HepG2 (cell line): ENCODE results near the gene ACOT13. TPM values are rescaled to one million over a fixed set of nuclear protein-coding genes. Genes with fewer than 3 reads are reported as not detected.

Source experiments
- AHR ChIP-seq: IDR thresholded peaks from 2 replicates; pipeline ENCODE4 v1.6.1; 2018; ENCODE audit warnings: missing genetic modification reagents, missing compliant biosample characterization
- ARID2 ChIP-seq: sonication (generic); formaldehyde crosslinking; IDR thresholded peaks from 2 replicates; pipeline ENCODE4 v1.8.1; 2022; ENCODE audit warnings: mild to moderate bottlenecking, missing genetic modification reagents, borderline replicate concordance
- BORCS8-MEF2B ChIP-seq: sonication (generic); formaldehyde crosslinking; IDR thresholded peaks from 2 replicates; pipeline ENCODE4 v1.8.0; 2022; ENCODE audit warnings: mild to moderate bottlenecking, missing genetic modification reagents
- FOXO4 ChIP-seq: sonication (generic); formaldehyde crosslinking; conservative IDR thresholded peaks from 2 replicates; pipeline ENCODE4 v1.8.1; 2023; ENCODE audit warnings: missing genetic modification reagents
- HNF4A ChIP-seq: sonication (generic); formaldehyde crosslinking; IDR thresholded peaks from 2 replicates; pipeline ENCODE4 v1.4.0; 2020; ENCODE audit warnings: missing genetic modification reagents
- IKZF1 ChIP-seq: fragments of 450-650 bp; IDR thresholded peaks from 2 replicates; pipeline ENCODE4 v1.7.1; 2016
- NFIC ChIP-seq: IDR thresholded peaks from 2 replicates; pipeline ENCODE4 v1.6.1; 2012; ENCODE audit warnings: mild to moderate bottlenecking, low read length, inconsistent platforms
- NKX3-1 ChIP-seq: sonication (generic); formaldehyde crosslinking; IDR thresholded peaks from 2 replicates; pipeline ENCODE4 v1.5.0; 2020; ENCODE audit warnings: missing genetic modification reagents
- PAF1 ChIP-seq: IDR thresholded peaks from 2 replicates; pipeline ENCODE4 v1.6.1; 2016; ENCODE audit warnings: missing genetic modification reagents, missing compliant biosample characterization
- SUZ12 ChIP-seq: fragments of 150-350 bp; IDR thresholded peaks from 2 replicates; pipeline ENCODE4 v1.6.1; 2014; ENCODE audit warnings: low read depth, low read length
- TBX3 ChIP-seq: fragments of 450-650 bp; IDR thresholded peaks from 2 replicates; pipeline ENCODE4 v1.6.1; 2017; ENCODE audit warnings: antibody characterized with exemption, mild to moderate bottlenecking, inconsistent platforms, borderline replicate concordance
- XBP1 ChIP-seq: sonication (generic); formaldehyde crosslinking; IDR thresholded peaks from 2 replicates; pipeline ENCODE4 v1.5.0; 2020; ENCODE audit warnings: missing genetic modification reagents
- ZFP41 ChIP-seq: sonication (generic); formaldehyde crosslinking; IDR thresholded peaks from 2 replicates; pipeline ENCODE4 v1.4.0; 2020; ENCODE audit warnings: mild to moderate bottlenecking, missing genetic modification reagents, borderline replicate concordance
- ZFP82 ChIP-seq: sonication (generic); formaldehyde crosslinking; IDR thresholded peaks from 2 replicates; pipeline ENCODE4 v1.5.1; 2020; ENCODE audit warnings: mild to moderate bottlenecking, missing genetic modification reagents, borderline replicate concordance
- ZMAT5 ChIP-seq: sonication (generic); formaldehyde crosslinking; IDR thresholded peaks from 2 replicates; pipeline ENCODE4 v1.5.0; 2020; ENCODE audit warnings: mild to moderate bottlenecking, low read depth, missing genetic modification reagents, borderline replicate concordance
- ZNF292 ChIP-seq: sonication (generic); formaldehyde crosslinking; IDR thresholded peaks from 2 replicates; pipeline ENCODE4 v1.8.1; 2022; ENCODE audit warnings: mild to moderate bottlenecking, low read depth, missing genetic modification reagents, borderline replicate concordance
- ZNF468 ChIP-seq: sonication (generic); formaldehyde crosslinking; IDR thresholded peaks from 2 replicates; pipeline ENCODE4 v1.8.0; 2022; ENCODE audit warnings: mild to moderate bottlenecking, moderate library complexity, missing genetic modification reagents
- ZNF768 ChIP-seq: sonication (generic); formaldehyde crosslinking; IDR thresholded peaks from 2 replicates; pipeline ENCODE4 v1.4.0; 2020; ENCODE audit warnings: missing genetic modification reagents
- ZNF83 ChIP-seq: sonication (generic); formaldehyde crosslinking; IDR thresholded peaks from 2 replicates; pipeline ENCODE4 v1.4.0; 2020; ENCODE audit warnings: missing genetic modification reagents, mild to moderate bottlenecking, borderline replicate concordance
- ZNF878 ChIP-seq: sonication (generic); formaldehyde crosslinking; IDR thresholded peaks from 2 replicates; pipeline ENCODE4 v1.8.1; 2023; ENCODE audit warnings: mild to moderate bottlenecking, missing genetic modification reagents, moderate library complexity
- polyA plus RNA-seq, 8 experiments: library from polyadenylated mRNA; depleted of rRNA in 3 of 8; stranded (reverse) in 7 of 8; unstranded in 1 of 8; fragments of >200 nt; fragmentation: Illumina TruSeq in 4 of 8; extraction: Trizol in 4 of 8; gene quantifications; 2 replicates each; pipeline versions ENCODE4 v1.2.1 to v1.2.3, GENCODE V29; 2011 to 2016; ENCODE audit warnings: low read depth in 4 of 8, missing spikeins in 1 of 8, mixed read lengths in 1 of 8; ENCODE audit not compliant: insufficient read depth in 1 of 8
- total RNA-seq, 5 experiments: library from RNA; depleted of rRNA; stranded (reverse); fragments of >200 nt; fragmentation: Illumina TruSeq; extraction: Trizol; gene quantifications; 2 replicates each; pipeline ENCODE4 v1.2.3, GENCODE V29; 2016; ENCODE audit warnings: low read depth in 1 of 5
- TF ChIP-seq, protein P1 (sequence below): sonication (generic); formaldehyde crosslinking; IDR thresholded peaks from 2 replicates; pipeline ENCODE4 v1.4.0; 2020; ENCODE audit warnings: missing genetic modification reagents
- TF ChIP-seq, protein P2 (sequence below): sonication (generic); formaldehyde crosslinking; IDR thresholded peaks from 2 replicates; pipeline ENCODE4 v1.4.0; 2020; ENCODE audit warnings: missing genetic modification reagents
- TF ChIP-seq, protein P3 (sequence below): sonication (generic); formaldehyde crosslinking; conservative IDR thresholded peaks from 2 replicates; pipeline ENCODE4 v1.4.0; 2020; ENCODE audit warnings: missing genetic modification reagents
- TF ChIP-seq, protein P4 (sequence below): sonication (generic); formaldehyde crosslinking; IDR thresholded peaks from 2 replicates; pipeline ENCODE4 v1.5.0; 2020; ENCODE audit warnings: missing genetic modification reagents

ACOT13 gene
- total and polyA plus RNA-seq, 2 of the 13 experiments (the other 11 are each of a cell fraction or from before 2014, with no cell fraction given): 31.5 to 45.1 TPM

DNA sequence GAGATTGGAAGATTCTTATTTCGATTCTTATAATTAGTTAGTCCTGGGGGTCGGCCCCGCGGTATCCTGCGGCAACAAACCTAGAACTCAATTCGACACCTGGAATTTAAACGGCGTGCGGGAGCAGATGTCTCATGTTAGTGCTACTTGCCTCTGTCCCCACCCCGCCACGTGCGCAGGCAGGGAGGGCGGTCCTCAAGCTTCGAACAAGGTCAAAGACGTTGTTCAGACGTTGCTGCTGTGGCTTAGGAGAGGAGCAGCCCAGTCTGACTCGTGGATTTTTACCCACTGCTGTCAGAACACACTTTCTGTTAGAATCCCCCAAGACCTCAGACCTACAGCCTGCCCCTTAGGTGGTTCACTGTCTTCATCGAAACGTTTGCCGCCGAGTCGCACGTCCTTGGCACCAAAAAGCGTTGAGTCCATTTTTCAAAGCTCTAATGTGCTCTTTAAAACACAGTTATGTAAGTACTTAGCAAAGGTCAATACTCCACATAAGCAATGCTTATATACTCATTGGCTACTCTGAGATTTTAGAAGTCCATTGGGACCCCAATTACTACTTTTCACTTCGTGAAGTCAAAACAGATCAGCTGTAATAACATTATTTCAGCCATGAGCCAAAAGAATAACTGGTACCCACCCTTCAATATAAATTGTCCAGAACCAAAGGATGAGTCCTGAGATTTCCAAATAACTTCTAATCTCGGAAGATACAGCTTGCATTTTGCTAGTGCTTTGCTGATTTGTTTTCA, 54.8 kb downstream of the ACOT13 start (continued):
- peak; percentile 87; the same call in 1 of the 2 replicates for TF ChIP-seq ZNF878 (CRISPR knock-in tag)
- TF ChIP-seq FOXO4 (CRISPR knock-in tag): no peak
- no peak for TF ChIP-seq ZNF468 (CRISPR knock-in tag)
- peak; percentile 63; the same call in 1 of the 2 replicates for TF ChIP-seq HNF4A
- 0 out of 2 replicates have a peak, but pooled peaks have one; percentile 68 for TF ChIP-seq NFIC
- TF ChIP-seq, protein P1, sequence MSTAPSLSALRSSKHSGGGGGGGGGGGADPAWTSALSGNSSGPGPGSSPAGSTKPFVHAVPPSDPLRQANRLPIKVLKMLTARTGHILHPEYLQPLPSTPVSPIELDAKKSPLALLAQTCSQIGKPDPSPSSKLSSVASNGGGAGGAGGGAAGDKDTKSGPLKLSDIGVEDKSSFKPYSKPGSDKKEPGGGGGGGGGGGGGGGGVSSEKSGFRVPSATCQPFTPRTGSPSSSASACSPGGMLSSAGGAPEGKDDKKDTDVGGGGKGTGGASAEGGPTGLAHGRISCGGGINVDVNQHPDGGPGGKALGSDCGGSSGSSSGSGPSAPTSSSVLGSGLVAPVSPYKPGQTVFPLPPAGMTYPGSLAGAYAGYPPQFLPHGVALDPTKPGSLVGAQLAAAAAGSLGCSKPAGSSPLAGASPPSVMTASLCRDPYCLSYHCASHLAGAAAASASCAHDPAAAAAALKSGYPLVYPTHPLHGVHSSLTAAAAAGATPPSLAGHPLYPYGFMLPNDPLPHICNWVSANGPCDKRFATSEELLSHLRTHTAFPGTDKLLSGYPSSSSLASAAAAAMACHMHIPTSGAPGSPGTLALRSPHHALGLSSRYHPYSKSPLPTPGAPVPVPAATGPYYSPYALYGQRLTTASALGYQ (CRISPR knock-in tag): peak; percentile 54
- no peak for TF ChIP-seq NKX3-1
- TF ChIP-seq AHR (CRISPR knock-in tag): peak; percentile 96; the same call in 1 of the 2 replicates
- peak; percentile 91 for TF ChIP-seq BORCS8-MEF2B (CRISPR knock-in tag)
- TF ChIP-seq SUZ12: no peak
- TF ChIP-seq, protein P2, sequence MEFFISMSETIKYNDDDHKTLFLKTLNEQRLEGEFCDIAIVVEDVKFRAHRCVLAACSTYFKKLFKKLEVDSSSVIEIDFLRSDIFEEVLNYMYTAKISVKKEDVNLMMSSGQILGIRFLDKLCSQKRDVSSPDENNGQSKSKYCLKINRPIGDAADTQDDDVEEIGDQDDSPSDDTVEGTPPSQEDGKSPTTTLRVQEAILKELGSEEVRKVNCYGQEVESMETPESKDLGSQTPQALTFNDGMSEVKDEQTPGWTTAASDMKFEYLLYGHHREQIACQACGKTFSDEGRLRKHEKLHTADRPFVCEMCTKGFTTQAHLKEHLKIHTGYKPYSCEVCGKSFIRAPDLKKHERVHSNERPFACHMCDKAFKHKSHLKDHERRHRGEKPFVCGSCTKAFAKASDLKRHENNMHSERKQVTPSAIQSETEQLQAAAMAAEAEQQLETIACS (CRISPR knock-in tag): no peak; the same call in none of the 2 replicates
- no peak for TF ChIP-seq TBX3
- peak; percentile 65; the same call in 1 of the 2 replicates for TF ChIP-seq ZNF292 (CRISPR knock-in tag)
- TF ChIP-seq ZMAT5 (CRISPR knock-in tag): no peak
- peak; percentile 79 for TF ChIP-seq ARID2 (CRISPR knock-in tag)
- TF ChIP-seq, protein P3, sequence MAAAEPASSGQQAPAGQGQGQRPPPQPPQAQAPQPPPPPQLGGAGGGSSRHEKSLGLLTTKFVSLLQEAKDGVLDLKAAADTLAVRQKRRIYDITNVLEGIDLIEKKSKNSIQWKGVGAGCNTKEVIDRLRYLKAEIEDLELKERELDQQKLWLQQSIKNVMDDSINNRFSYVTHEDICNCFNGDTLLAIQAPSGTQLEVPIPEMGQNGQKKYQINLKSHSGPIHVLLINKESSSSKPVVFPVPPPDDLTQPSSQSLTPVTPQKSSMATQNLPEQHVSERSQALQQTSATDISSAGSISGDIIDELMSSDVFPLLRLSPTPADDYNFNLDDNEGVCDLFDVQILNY: peak; percentile 50
- 0 out of 2 replicates have a peak, but pooled peaks have one; percentile 67 for TF ChIP-seq ZFP82 (CRISPR knock-in tag)
- no peak for TF ChIP-seq IKZF1
- TF ChIP-seq PAF1 (CRISPR knock-in tag): no peak
- no peak for TF ChIP-seq ZFP41 (CRISPR knock-in tag)
- TF ChIP-seq ZNF83 (CRISPR knock-in tag): no peak
- TF ChIP-seq ZNF768: peak; percentile 45; the same call in 1 of the 2 replicates
- TF ChIP-seq, protein P4, sequence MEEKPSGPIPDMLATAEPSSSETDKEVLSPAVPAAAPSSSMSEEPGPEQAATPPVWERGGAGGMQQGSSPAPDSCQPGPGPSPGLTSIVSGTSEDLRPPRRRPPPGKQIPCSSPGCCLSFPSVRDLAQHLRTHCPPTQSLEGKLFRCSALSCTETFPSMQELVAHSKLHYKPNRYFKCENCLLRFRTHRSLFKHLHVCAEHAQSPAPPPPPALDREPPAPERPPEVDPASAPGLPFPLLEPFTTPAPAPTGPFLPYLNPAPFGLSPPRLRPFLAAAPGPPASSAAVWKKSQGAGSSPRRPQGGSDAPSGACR (CRISPR knock-in tag): no peak
- no peak for TF ChIP-seq XBP1 (CRISPR knock-in tag)
